ENCODE data around the gene AKT1S1. TPM values are rescaled to one million over a fixed set of nuclear protein-coding genes. Genes with fewer than 3 reads are reported as not detected.

Gene AKT1S1
- total and polyA plus RNA-seq, 2 of the 13 experiments (the other 11 are each of a cell fraction or from before 2014, with no cell fraction given): 13.5 to 27.8 TPM

DNA sequence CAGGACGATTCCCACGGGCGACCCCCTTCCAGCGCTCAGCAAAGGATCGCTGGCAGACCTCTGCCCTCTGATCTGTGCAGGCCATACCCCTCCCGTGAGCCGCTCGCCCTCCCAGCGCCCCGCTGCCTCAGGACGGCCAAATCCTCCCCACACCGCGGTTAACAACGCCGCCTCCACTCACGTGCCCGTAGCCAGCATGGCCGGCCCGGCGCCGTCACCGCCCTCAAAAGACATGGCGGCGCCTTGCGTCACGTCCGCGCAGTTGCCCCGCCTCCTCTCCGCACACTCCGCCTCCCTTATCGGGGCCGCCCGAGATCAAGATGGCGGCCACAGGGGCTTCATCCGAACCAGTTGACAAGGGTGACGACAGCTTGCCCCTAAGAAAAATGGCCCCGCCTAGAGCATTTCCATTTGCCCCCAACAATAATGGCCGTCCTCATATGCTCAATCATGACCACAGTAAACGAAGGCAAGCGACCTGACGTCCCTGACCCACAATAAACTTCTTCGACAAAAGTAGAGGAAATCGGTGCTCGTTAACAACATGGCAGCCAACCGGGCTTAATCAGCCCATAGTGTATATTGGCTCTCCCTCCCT is 634 bp downstream of the AKT1S1 start (continued):
- peak; percentile 99 for TF ChIP-seq ZHX2 (IDR thresholded peaks at IDR 0.05; ENCODE audit: low read depth)
- TF ChIP-seq ZHX2 (CRISPR knock-in tag; IDR thresholded peaks at IDR 0.05; ENCODE audit: borderline replicate concordance): no peak; the same call in 1 of the 2 replicates
- TF ChIP-seq SRSF1 (optimal IDR thresholded peaks at IDR 0.05; ENCODE audit: low read depth, low read length): no peak
- no peak for TF ChIP-seq CCAR2 (optimal IDR thresholded peaks at IDR 0.05; ENCODE audit: low read depth, low read length)
- peak; percentile 72 for TF ChIP-seq BHLHE40 (IDR thresholded peaks at IDR 0.05; ENCODE audit: low read length)
- no peak; the same call in 1 of the 2 replicates for TF ChIP-seq ZNF124 (CRISPR knock-in tag; IDR thresholded peaks at IDR 0.05)
- 0 out of 2 replicates have a peak, but pooled peaks have one; percentile 40 for TF ChIP-seq ZSCAN12 (CRISPR knock-in tag; IDR thresholded peaks at IDR 0.05)
- TF ChIP-seq, protein P1, sequence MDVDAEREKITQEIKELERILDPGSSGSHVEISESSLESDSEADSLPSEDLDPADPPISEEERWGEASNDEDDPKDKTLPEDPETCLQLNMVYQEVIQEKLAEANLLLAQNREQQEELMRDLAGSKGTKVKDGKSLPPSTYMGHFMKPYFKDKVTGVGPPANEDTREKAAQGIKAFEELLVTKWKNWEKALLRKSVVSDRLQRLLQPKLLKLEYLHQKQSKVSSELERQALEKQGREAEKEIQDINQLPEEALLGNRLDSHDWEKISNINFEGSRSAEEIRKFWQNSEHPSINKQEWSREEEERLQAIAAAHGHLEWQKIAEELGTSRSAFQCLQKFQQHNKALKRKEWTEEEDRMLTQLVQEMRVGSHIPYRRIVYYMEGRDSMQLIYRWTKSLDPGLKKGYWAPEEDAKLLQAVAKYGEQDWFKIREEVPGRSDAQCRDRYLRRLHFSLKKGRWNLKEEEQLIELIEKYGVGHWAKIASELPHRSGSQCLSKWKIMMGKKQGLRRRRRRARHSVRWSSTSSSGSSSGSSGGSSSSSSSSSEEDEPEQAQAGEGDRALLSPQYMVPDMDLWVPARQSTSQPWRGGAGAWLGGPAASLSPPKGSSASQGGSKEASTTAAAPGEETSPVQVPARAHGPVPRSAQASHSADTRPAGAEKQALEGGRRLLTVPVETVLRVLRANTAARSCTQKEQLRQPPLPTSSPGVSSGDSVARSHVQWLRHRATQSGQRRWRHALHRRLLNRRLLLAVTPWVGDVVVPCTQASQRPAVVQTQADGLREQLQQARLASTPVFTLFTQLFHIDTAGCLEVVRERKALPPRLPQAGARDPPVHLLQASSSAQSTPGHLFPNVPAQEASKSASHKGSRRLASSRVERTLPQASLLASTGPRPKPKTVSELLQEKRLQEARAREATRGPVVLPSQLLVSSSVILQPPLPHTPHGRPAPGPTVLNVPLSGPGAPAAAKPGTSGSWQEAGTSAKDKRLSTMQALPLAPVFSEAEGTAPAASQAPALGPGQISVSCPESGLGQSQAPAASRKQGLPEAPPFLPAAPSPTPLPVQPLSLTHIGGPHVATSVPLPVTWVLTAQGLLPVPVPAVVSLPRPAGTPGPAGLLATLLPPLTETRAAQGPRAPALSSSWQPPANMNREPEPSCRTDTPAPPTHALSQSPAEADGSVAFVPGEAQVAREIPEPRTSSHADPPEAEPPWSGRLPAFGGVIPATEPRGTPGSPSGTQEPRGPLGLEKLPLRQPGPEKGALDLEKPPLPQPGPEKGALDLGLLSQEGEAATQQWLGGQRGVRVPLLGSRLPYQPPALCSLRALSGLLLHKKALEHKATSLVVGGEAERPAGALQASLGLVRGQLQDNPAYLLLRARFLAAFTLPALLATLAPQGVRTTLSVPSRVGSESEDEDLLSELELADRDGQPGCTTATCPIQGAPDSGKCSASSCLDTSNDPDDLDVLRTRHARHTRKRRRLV (CRISPR knock-in tag; IDR thresholded peaks at IDR 0.05): no peak; the same call in 1 of the 2 replicates
- TF ChIP-seq ZNF160 (CRISPR knock-in tag; IDR thresholded peaks at IDR 0.05): peak; percentile 75
- TF ChIP-seq, protein P2, sequence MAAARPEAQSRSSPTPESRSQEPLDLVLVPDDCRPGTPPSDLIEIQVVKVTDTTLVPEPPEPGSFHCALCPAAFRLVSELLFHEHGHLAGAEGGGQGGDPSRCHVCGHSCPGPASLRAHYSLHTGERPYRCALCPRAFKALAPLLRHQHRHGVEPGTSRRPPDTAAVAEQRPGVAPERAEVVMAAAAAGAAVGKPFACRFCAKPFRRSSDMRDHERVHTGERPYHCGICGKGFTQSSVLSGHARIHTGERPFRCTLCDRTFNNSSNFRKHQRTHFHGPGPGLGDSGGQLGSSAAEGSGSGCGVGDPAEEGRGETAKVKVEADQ (CRISPR knock-in tag; IDR thresholded peaks at IDR 0.05; ENCODE audit: borderline replicate concordance): peak; percentile 70; the same call in 1 of the 2 replicates
- TF ChIP-seq, protein P3, sequence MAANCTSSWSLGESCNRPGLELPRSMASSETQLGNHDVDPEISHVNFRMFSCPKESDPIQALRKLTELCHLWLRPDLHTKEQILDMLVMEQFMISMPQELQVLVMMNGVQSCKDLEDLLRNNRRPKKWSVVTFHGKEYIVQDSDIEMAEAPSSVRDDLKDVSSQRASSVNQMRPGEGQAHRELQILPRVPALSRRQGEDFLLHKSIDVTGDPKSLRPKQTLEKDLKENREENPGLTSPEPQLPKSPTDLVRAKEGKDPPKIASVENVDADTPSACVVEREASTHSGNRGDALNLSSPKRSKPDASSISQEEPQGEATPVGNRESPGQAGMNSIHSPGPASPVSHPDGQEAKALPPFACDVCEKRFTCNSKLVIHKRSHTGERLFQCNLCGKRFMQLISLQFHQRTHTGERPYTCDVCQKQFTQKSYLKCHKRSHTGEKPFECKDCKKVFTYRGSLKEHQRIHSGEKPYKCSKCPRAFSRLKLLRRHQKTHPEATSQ (CRISPR knock-in tag; IDR thresholded peaks at IDR 0.05; ENCODE audit: borderline replicate concordance): peak; percentile 43; the same call in 1 of the 2 replicates
- TF ChIP-seq E2F1 (CRISPR knock-in tag; IDR thresholded peaks at IDR 0.05): peak; percentile 55; the same call in 1 of the 2 replicates
- TF ChIP-seq ZNF720 (CRISPR knock-in tag; IDR thresholded peaks at IDR 0.05): no peak
- TF ChIP-seq SRSF4 (IDR thresholded peaks at IDR 0.05; ENCODE audit: low read depth, low read length, poor library complexity, severe bottlenecking): no peak
